Measurements from ENCODE around the gene KRTAP12-2. TPM values are rescaled to one million over a fixed set of nuclear protein-coding genes. Genes with fewer than 3 reads are reported as not detected.
"Not testable (repeated sequence)": the region's sequence is repeated elsewhere in the genome, so short reads cannot be mapped to it uniquely, and the experiment has no call there.

KRTAP12-2 gene
- total and polyA plus RNA-seq, 2 experiments from 2014 or later = not detected

- no peak for TF ChIP-seq CTCF (IDR thresholded peaks at IDR 0.05; ENCODE audit: low read depth, low read length)
- H3K9me3 ChIP-seq (ENCODE audit: low read depth) = no peaks in the 10 kb centered on the region
These were observed 32.8 kb upstream of the KRTAP12-2 start for GRCh38 chr21:44699502-44700001.

GRCh38 chr21:44697811-44698734 lies 31.3 kb upstream of the KRTAP12-2 start:
- no peaks in the 10 kb centered on the region for H3K4me1 ChIP-seq (ENCODE audit: low read depth)
- no peaks in the 10 kb centered on the region for H3K9me3 ChIP-seq (ENCODE audit: low read depth)
- H3K27ac ChIP-seq = no peak overlapping the region
- no peak for TF ChIP-seq CTCF (IDR thresholded peaks at IDR 0.05; ENCODE audit: low read depth, low read length)
- H3K27me3 ChIP-seq = peaks cover 18% of the 10 kb centered on the region
- no peaks in the 10 kb centered on the region for H3K36me3 ChIP-seq
- H3K4me3 ChIP-seq = no peak overlapping the region
- DNase-seq (ENCODE audit: low read depth in 1 of 2, low spot score in 1 of 2) = no peak

More at GRCh38 chr21:44699502-44700001, 32.8 kb upstream of the KRTAP12-2 start:
- Histone ChIP-seq H3K36me3 (no peaks in the 10 kb centered on the region), H3K4me3 (no peak overlapping the region), H3K27me3 (peaks cover 32% of the 10 kb centered on the region), H3K4me1 (ENCODE audit: low read depth) (no peaks in the 10 kb centered on the region), H3K27ac (no peak overlapping the region)
- DNase-seq (ENCODE audit: low read depth in 1 of 2, low spot score in 1 of 2) = no peak

- not testable (repeated sequence) for H3K27ac ChIP-seq; DNase-seq (ENCODE audit: low read depth in 1 of 2, low spot score in 1 of 2); H3K4me3 ChIP-seq; H3K4me1 ChIP-seq (ENCODE audit: low read depth); H3K9me3 ChIP-seq (ENCODE audit: low read depth); H3K36me3 ChIP-seq; H3K27me3 ChIP-seq
These were observed 30.6 kb upstream of the KRTAP12-2 start, which contains the start of gene KRTAP10-12 for GRCh38 chr21:44697172-44697810. KRTAP10-12 (plus strand) TSS chr21:44697172; CDS start chr21:44697202, 30 bp downstream.

- H3K4me3 ChIP-seq = no peak overlapping the region
- DNase-seq (ENCODE audit: low read depth in 1 of 2, low spot score in 1 of 2) = no peak
- H3K27ac ChIP-seq = no peak overlapping the region
- H3K4me1 ChIP-seq (ENCODE audit: low read depth) = no peaks in the 10 kb centered on the region
- H3K9me3 ChIP-seq (ENCODE audit: low read depth) = no peaks in the 10 kb centered on the region
- H3K36me3 ChIP-seq = no peaks in the 10 kb centered on the region
- no peak for TF ChIP-seq CTCF (IDR thresholded peaks at IDR 0.05; ENCODE audit: low read depth, low read length)
- peaks cover 3% of the 10 kb centered on the region for H3K27me3 ChIP-seq
These were observed 29.8 kb upstream of the KRTAP12-2 start for GRCh38 chr21:44696572-44696971.

- TF ChIP-seq CTCF (IDR thresholded peaks at IDR 0.05; ENCODE audit: low read depth, low read length) = no peak
These were observed 28.9 kb upstream of the KRTAP12-2 start for GRCh38 chr21:44695641-44696040.

More at GRCh38 chr21:44695641-44696040, 28.9 kb upstream of the KRTAP12-2 start:
- no peak for DNase-seq (ENCODE audit: low read depth in 1 of 2, low spot score in 1 of 2)
- Histone ChIP-seq H3K27ac (no peak overlapping the region), H3K27me3 (no peaks in the 10 kb centered on the region), H3K4me1 (ENCODE audit: low read depth) (no peaks in the 10 kb centered on the region), H3K4me3 (no peak overlapping the region), H3K9me3 (ENCODE audit: low read depth) (no peaks in the 10 kb centered on the region), H3K36me3 (no peaks in the 10 kb centered on the region)

Measured in cardiac muscle cell (in vitro differentiated cells and primary cell).